Ecto neural progenitor cell (in vitro differentiated cells): ENCODE measurements around the gene PLCL2.
"Not testable (repeated sequence)": the region's sequence is repeated elsewhere in the genome, so short reads cannot be mapped to it uniquely, and the experiment has no call there.

Experiments
- DNase-seq: peaks from one replicate; pipeline ENCODE4 v3.0.0-alpha.2; 2018; ENCODE audit warnings: low spot score

Gene PLCL2

DNA sequence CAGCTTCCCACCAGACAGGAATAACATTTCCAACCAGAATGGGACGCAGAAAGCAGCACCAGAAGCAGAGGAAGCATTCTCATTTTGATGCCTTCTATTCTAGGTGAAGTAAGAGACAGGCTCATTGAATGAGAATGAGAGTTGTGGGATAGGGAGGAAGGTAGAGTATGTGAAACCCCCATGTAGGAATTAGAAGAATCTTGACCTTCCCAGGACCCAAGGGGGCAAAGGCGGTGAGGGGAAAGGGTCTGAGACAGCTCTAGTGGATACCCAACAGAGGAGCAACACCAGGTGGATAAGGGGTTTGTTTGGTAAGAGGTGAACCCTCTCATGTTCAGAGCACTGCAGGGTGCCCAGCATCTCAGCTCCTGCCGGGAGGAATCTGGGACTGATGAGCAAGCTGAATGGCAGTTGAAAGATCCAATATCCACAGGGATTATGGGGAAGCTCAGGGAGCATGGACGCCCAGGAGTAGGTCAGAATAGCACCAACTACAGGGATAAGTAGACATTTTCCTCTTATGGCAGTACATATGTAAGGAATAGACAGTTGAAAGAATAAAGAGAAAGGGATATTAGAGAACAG lies 77.0 kb downstream of the PLCL2 start:
- DNase-seq, result no peak

- no peak for DNase-seq
Observed at GRCh38 chr3:16975083-16975482, 90.3 kb downstream of the PLCL2 start.

GRCh38 chr3:16978234-16978920 lies 93.6 kb downstream of the PLCL2 start:
- DNase-seq, result no peak

DNA sequence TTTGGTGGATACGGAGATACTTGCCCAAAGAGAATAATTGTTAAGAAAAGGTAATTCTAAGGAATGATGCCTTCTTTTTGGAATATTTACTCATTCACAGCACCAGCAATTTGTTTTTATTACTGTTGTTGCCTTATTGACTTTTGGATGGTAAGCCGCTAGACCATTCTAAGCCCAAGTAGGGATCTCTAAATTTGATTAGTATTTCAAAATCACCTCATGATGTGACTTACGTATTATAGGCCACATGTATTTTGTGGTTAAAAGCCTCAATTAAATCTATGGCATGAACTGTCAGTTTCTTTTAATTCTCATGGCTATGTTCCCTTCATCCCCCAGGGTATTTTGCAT lies 94.1 kb downstream of the PLCL2 start:
- DNase-seq, result no peak

GRCh38 chr3:16979769-16980515 lies 95.2 kb downstream of the PLCL2 start:
- DNase-seq, result not testable (repeated sequence)

DNA sequence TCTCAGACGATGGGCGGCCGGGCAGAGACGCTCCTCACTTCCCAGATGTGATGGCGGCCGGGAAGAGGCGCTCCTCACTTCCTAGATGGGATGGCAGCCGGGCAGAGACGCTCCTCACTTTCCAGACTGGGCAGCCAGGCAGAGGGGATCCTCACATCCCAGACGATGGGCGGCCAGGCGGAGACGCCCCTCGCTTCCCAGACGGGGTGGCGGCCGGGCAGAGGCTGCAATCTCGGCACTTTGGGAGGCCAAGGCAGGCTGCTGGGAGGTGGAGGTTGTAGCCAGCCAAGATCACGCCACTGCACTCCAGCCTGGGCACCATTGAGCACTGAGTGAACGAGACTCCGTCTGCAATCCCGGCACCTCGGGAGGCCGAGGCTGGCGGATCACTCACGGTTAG lies 95.8 kb downstream of the PLCL2 start:
- DNase-seq, result not testable (repeated sequence)

DNA sequence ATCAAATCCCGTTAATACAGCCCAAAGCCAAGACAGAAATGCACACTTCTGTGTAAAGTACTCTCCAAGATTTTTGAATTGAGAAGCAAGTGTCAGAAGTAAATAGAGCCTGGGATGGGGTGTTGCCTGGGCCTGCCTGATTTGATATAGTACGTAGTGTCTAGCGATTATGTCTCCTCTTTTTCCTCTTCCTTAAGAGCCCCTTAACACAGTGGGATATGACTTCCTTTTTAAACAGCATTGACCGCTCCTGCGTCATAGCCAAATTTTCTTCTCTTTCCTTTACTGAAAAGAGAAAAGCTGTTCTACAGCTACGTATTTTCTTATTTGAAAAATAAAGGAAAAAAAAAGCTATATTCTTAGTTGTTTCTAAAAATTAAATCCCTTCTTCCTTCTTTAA lies 97.7 kb downstream of the PLCL2 start:
- DNase-seq, result no peak

- DNase-seq, result no peak
Observed at GRCh38 chr3:16985608-16986007, 100.9 kb downstream of the PLCL2 start.

DNA sequence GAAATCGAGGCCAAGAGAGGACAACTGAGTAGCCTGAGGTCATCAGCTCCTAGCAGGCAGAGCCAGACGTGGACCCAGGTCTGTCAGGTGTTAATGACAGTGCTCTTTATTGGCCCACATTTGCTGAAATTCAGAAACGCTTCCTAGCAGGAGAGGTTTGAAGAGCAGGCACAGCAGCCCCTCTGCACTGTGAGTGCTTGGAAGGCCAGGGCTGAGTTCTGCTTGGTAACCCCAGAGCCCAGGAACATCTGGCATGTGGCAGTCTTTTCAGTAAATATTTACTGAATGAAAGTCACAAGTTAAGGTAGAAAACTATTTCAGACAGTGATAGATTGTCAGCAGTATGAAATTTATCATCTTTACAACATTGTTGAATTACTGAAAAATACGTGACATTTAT lies 102.4 kb downstream of the PLCL2 start:
- DNase-seq, result no peak

DNA sequence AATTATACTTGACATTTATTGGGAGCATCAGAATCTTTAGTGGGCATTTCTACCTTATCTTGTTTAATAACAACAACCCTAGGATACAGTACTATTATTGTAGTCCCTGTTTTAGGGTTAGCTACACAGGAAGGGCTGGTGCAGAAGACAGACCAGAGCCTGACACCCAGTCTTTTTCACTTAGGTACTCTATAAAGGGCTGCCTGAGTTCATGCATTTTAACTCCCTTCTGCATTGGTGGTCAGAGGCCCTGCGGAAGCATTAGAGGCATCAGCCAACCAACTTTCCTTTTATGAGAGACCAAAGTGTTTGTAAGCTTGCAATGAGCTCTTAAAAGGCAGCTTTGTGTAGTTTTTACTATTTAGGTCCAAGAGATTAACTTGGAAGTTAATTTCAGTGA lies 105.4 kb downstream of the PLCL2 start:
- DNase-seq, result no peak

GRCh38 chr3:16992198-16992597 lies 107.4 kb downstream of the PLCL2 start:
- DNase-seq, result no peak

DNA sequence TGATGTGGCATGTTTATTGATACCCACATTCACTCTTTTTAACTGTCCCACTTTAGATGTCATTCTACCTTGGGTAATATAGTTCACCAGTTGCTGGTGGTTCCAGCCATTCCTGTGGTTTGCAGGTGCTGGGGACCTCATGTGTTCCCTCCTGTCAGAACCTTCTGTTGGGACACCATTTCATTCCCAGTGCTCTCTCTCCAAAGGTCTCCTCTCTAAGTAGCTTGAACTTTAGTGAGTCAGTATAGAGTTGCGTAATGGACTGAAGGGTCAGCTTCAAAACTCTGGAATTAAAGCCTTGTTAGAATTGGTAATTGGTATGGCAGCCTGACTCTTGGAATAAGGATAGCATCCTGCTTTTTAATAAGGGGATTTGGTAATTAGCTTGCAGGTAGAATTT lies 108.5 kb downstream of the PLCL2 start:
- DNase-seq, result no peak

GRCh38 chr3:16994854-16995525 lies 110.2 kb downstream of the PLCL2 start:
- DNase-seq, result no peak

DNA sequence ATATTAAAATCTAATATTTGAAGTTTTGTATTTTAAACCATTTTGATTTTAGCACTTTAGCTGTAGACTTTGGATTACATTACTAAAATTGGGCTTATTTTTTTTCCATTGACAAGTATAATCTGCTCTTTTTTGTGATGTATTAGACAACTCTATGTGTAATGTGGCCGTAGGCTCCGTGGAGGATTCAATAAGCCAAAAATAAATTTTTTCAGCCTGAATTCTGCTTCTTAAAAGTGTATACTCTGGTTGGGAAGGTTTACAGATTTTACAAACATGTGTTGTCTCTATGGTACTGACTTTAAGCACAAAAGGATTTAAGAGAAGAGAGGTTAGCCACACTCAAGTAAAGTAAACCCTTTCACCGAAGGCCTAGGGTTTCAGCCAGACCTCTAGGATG lies 110.8 kb downstream of the PLCL2 start:
- DNase-seq, result no peak

DNA sequence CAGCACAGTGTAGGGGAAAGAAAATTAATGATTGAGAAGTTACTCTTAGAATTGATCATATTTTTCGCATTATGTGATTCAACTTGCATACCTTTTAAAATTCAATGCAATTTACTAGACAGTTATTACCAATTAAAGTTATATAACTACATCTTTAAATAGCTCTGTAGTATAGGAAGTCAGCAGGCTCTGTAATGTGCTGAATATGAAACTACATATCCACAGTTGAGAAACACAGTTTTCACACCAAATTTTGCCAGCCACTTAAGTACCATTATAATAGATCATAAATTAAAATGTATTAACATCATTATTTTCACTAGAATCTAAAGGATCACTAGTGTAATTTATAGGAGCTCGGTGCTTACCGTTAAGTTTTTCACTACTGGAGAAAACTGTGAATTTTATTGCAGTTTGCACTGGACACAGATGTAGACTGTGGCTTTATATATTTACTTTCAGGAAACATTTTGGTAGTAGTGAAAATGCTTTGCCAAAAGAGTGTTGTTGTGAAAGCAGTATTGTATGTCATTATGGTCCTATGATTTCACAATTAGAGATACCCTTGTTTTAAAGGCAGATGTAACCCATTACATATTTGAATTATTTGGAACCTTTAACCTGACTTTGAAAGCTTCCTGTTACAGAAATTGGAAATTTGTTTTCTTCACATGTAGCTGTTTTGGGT lies 113.6 kb downstream of the PLCL2 start:
- DNase-seq, result no peak

DNA sequence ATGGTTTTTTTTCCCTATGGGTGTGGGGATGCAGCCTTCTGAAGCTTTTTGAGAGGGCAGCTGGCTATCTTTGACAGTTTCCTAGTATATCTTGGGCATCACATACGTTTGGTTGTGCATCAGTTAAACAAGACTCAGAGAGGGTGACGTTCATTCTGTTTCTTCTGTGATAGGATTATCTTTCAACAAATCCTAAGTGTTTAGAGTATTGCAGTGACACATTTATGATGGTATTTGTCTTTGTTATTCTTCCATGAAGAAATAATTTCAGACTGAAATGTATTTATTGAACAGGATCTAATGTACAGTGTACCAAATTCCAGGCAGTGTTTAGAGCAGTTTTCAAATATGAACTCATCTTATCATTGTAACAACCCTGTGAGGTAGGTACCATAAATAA lies 114.4 kb downstream of the PLCL2 start:
- no peak for DNase-seq

DNA sequence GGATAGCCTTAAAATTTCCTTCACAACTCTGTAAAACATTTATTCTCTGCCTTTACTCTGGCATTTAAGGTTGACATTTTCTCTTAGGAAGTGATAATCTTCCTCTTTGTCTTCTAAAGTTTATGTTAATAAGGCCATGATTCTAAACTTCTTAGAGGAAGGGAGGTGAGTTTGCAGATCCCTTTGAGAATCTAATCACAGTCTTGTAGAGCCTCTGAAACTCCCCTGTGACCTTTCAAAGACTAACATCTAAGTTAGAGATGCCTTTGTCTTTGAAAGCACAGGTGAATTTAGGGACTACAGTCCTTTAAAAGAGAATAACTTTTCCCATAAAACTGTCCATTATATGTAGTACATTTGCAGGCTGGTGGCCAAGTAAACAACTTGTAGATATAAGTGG lies 115.1 kb downstream of the PLCL2 start:
- no peak for DNase-seq

- no peak for DNase-seq
Observed at GRCh38 chr3:17003457-17003856, 118.7 kb downstream of the PLCL2 start.

GRCh38 chr3:17006132-17006852 lies 121.5 kb downstream of the PLCL2 start:
- no peak for DNase-seq

DNA sequence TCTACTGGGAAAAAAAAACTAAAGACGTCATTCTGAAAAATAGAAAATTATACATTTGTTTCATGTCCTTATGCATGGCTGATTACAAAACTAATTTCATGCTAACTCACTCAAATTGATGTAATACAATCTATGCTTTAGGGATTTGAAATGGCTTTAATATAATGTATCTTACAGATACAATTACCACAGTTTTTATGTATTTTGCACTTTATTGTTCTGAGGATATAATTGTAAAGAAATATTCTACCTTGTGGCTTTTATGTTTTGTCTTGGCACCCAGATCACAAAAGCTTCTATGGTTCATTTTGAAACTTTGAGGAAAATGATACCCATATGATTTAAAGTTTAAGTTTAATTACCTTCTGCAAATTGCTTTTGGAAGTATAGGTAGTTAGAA lies 122.5 kb downstream of the PLCL2 start:
- DNase-seq, result no peak

DNA sequence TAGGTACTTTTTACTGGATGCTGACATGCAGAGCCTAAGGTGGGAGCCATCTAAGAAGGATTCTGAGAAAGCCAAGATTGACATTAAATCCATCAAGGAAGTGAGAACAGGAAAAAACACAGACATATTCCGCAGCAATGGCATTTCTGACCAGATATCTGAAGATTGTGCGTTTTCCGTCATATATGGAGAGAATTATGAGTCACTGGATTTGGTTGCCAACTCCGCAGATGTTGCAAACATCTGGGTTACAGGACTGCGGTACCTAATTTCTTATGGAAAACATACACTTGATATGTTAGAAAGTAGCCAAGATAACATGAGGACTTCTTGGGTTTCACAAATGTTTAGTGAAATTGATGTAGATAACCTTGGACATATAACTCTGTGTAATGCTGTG lies 125.1 kb downstream of the PLCL2 start:
- DNase-seq, result no peak
